Trophoblast cell (in vitro differentiated cells and primary cell): ENCODE results near the gene MPC1.
"Not testable (repeated sequence)": the region's sequence is repeated elsewhere in the genome, so short reads cannot be mapped to it uniquely, and the experiment has no call there.

ENCODE experiments used
- DNase-seq, 2 donors: peaks; one replicate each; pipeline ENCODE4 v3.0.0-alpha.2; 2016
- H2AFZ ChIP-seq: 2 replicates; pipeline ENCODE4 v1.6.1; 2013; ENCODE audit warnings: low read length, moderate library complexity, mild to moderate bottlenecking; ENCODE audit not compliant: insufficient read depth, poor library complexity
- H2AK5ac ChIP-seq: 2 replicates; pipeline ENCODE4 v1.6.1; 2013; ENCODE audit warnings: mild to moderate bottlenecking, low read length
- H2BK120ac ChIP-seq: 2 replicates; pipeline ENCODE4 v1.6.1; 2013; ENCODE audit warnings: low read length, mild to moderate bottlenecking, moderate library complexity; ENCODE audit not compliant: insufficient read depth, poor library complexity
- H2BK12ac ChIP-seq: 2 replicates; pipeline ENCODE4 v1.6.1; 2013; ENCODE audit warnings: mild to moderate bottlenecking, low read length, moderate library complexity
- H2BK5ac ChIP-seq: 2 replicates; pipeline ENCODE4 v1.6.1; 2013; ENCODE audit warnings: low read length, low read depth, moderate library complexity, mild to moderate bottlenecking; ENCODE audit not compliant: poor library complexity
- H3K14ac ChIP-seq: 2 replicates; pipeline ENCODE4 v1.6.1; 2013; ENCODE audit warnings: mild to moderate bottlenecking, low read length
- H3K18ac ChIP-seq: 2 replicates; pipeline ENCODE4 v1.6.1; 2013; ENCODE audit warnings: mild to moderate bottlenecking, low read length
- H3K23ac ChIP-seq: 2 replicates; pipeline ENCODE4 v1.6.1; 2013; ENCODE audit warnings: low read length
- H3K27ac ChIP-seq: 2 replicates; pipeline ENCODE4 v1.5.1; 2013; ENCODE audit warnings: low read depth, mild to moderate bottlenecking, inconsistent platforms, low read length, moderate library complexity
- H3K27me3 ChIP-seq: 2 replicates; pipeline ENCODE4 v1.6.1; 2013; ENCODE audit warnings: inconsistent platforms, mild to moderate bottlenecking, low read length, moderate library complexity; ENCODE audit not compliant: insufficient read depth
- H3K36me3 ChIP-seq, 2 experiments: 1 replicate in 1 of 2; 2 replicates in 1 of 2; pipeline ENCODE4 v1.6.1; 2013; ENCODE audit warnings: low read length in 2 of 2, mild to moderate bottlenecking in 2 of 2, moderate library complexity in 1 of 2; ENCODE audit not compliant: insufficient read depth in 2 of 2, control insufficient read depth in 1 of 2
- H3K4ac ChIP-seq: 2 replicates; pipeline ENCODE4 v1.6.1; 2013; ENCODE audit warnings: low read depth, mild to moderate bottlenecking, low read length, moderate library complexity
- H3K4me1 ChIP-seq, 2 experiments: 1 replicate in 1 of 2; 2 replicates in 1 of 2; pipeline ENCODE4 v1.6.1; 2013; ENCODE audit warnings: low read length in 2 of 2, mild to moderate bottlenecking in 2 of 2, moderate library complexity in 1 of 2; ENCODE audit not compliant: insufficient read depth in 2 of 2, control insufficient read depth in 1 of 2
- H3K4me2 ChIP-seq: 2 replicates; pipeline ENCODE4 v1.6.1; 2013; ENCODE audit warnings: inconsistent platforms, mild to moderate bottlenecking, low read length, moderate library complexity
- H3K4me3 ChIP-seq: 2 replicates; pipeline ENCODE4 v1.5.1; 2013; ENCODE audit warnings: mild to moderate bottlenecking, low read depth, low read length, inconsistent platforms
- H3K79me1 ChIP-seq: one replicate; pipeline ENCODE4 v1.6.1; 2013; ENCODE audit warnings: low read length
- H3K79me2 ChIP-seq: 2 replicates; pipeline ENCODE4 v1.6.1; 2013; ENCODE audit warnings: low read length, mild to moderate bottlenecking; ENCODE audit not compliant: control insufficient read depth, insufficient read depth, poor library complexity
- H3K9ac ChIP-seq: 2 replicates; pipeline ENCODE4 v1.6.1; 2013; ENCODE audit warnings: mild to moderate bottlenecking, low read length
- H3K9me3 ChIP-seq: 2 replicates; pipeline ENCODE4 v1.6.1; 2013; ENCODE audit warnings: low read depth, mild to moderate bottlenecking, control low read depth, inconsistent platforms, low read length; ENCODE audit not compliant: insufficient read depth
- H4K12ac ChIP-seq: 2 replicates; pipeline ENCODE4 v1.6.1; 2013; ENCODE audit warnings: low read depth, mild to moderate bottlenecking, low read length, moderate library complexity
- H4K8ac ChIP-seq: 2 replicates; pipeline ENCODE4 v1.6.1; 2013; ENCODE audit warnings: low read depth, mild to moderate bottlenecking, low read length, moderate library complexity
- H4K91ac ChIP-seq: one replicate; pipeline ENCODE4 v1.6.1; 2013; ENCODE audit warnings: low read depth, mild to moderate bottlenecking, low read length, moderate library complexity
- WGBS: extraction: QIAGEN DNeasy Blood & Tissue Kit; methylation state at CpG from one replicate; pipeline ENCODE4 v1.1.7; 2013; ENCODE audit warnings: missing lambda C conversion rate; ENCODE audit not compliant: insufficient read length, insufficient coverage; ENCODE audit errors: extremely low coverage; 5-methylcytosine and 5-hydroxymethylcytosine counted together

MPC1 gene

DNA sequence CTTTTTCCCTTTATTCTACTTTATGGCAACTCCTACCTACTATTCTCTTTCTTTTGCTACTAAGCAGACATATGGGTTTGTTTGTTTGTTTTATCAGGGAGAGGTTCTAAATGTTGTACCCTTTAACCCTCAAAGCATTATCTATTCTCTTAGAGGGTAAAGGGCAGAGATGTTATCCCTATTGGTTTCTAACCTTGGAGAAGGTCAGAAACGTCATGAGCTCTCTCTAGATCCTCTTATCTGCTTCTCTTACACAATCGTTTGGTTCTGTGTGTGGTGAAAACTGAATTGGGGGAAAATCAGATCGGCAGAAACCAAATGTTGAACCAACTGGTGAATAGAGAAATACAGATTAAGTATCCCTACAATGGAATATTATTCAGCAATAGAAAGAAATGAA, 6.4 kb upstream of the MPC1 start:
- Histone ChIP-seq H2BK120ac (no peak overlapping the region), H3K36me3 (no peaks in the 10 kb centered on the region), H3K4me1 (peaks cover 0 to 3% of the 10 kb centered on the region in 2 experiments), H4K8ac (no peak overlapping the region), H2AK5ac (no peak overlapping the region), H3K9ac (no peak overlapping the region), H2AFZ (no peak overlapping the region), H3K18ac (no peak overlapping the region), H3K27me3 (peaks cover 2% of the 10 kb centered on the region), H4K12ac (no peak overlapping the region), H3K79me1 (no peaks in the 10 kb centered on the region), H3K79me2 (no peaks in the 10 kb centered on the region), H3K4me3 (no peak overlapping the region), H3K14ac (no peak overlapping the region), H3K4ac (no peak overlapping the region), H3K4me2 (no peak overlapping the region), H3K27ac (no peak overlapping the region), H3K23ac (no peak overlapping the region), H2BK12ac (no peak overlapping the region), H2BK5ac (no peak overlapping the region), H3K9me3 (no peaks in the 10 kb centered on the region), H4K91ac (no peak overlapping the region)
- DNase-seq = no peak
- no CpG with 5 or more reads among the region's 3 CpGs for WGBS

DNA sequence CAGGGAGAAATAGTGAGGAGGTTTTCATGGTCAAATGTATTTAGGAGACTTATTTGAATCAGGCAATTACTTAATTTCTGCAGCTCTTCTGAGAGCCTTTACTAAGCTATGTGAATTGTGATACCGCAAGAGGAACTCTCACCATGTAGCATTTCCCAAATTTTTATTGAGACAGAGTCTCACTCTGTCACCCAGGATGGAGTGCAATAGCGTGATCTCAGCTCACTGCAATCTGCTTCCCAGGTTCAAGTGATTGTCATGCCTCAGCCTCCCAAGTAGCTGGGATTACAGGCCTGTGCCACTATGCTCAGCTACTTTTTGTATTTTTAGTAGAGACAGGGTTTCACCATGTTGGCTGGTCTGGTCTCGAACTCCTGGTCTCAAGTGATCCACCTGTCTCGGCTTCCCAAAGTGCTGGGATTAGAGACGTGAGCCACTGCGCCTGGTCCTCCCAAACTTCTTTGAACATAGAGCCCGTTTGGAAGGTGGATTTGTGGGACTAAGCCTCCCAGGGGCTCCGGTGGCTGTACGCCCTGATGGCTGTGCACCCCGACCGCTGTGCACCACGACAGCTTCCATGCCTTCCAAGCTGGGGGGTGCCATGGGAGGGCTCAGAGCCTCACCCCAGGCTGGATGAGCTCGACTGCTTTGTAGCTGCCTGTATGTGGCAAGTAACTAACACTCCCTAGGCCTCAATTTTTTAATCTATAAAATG, 5.7 kb upstream of the MPC1 start:
- DNase-seq = peak in 1 of 2 donors; percentile 25
- H3K79me2 ChIP-seq = no peaks in the 10 kb centered on the region
- no peak overlapping the region for H2BK12ac ChIP-seq
- H2BK120ac ChIP-seq = no peak overlapping the region
- no peak overlapping the region for H3K23ac ChIP-seq
- no peak overlapping the region for H3K4ac ChIP-seq
- H4K91ac ChIP-seq = no peak overlapping the region
- H3K4me2 ChIP-seq = no peak overlapping the region
- no peaks in the 10 kb centered on the region for H3K9me3 ChIP-seq
- H3K18ac ChIP-seq = no peak overlapping the region
- no CpG with 5 or more reads among the region's 13 CpGs for WGBS
- H3K36me3 ChIP-seq = no peaks in the 10 kb centered on the region
- peaks cover 2% of the 10 kb centered on the region for H3K79me1 ChIP-seq
- no peak overlapping the region for H2BK5ac ChIP-seq
- no peak overlapping the region for H2AK5ac ChIP-seq
- no peak overlapping the region for H4K12ac ChIP-seq
- no peak overlapping the region for H2AFZ ChIP-seq
- peaks cover 0 to 3% of the 10 kb centered on the region in 2 experiments for H3K4me1 ChIP-seq
- no peak overlapping the region for H3K14ac ChIP-seq
- H3K27me3 ChIP-seq = no peaks in the 10 kb centered on the region
- no peak overlapping the region for H3K27ac ChIP-seq
- H3K9ac ChIP-seq = no peak overlapping the region
- no peak overlapping the region for H4K8ac ChIP-seq
- no peak overlapping the region for H3K4me3 ChIP-seq

DNA sequence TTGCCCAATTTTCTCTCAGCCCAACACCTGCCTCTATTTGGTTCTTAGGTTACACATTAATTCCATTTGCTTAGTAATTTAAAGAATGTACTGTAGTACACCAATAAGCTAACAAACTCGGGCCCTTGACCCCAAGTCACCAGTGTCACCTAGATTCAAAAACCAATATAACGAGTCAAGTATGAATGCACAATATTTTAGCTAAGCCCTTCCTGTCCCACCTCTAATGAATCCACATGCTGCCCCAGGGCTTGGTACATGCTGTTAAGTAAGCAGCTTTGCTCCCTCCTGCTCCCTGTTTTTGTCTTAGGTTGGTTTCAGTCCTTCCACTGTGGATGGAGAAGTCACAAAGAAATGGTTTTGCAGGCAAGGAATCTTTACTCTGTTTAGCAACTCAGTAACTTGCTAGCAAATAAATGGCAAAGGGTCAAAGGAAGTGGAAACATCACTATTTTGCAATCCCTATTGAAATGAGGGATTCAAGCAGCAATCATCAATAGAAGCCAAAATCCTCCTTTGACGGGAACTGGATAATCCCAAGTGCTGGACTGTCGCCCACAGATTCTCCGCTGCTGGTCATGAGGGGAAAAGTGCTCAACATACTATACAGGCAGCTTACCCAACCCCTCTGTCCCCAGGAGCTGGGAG, 5.0 kb upstream of the MPC1 start:
- peaks cover 2% of the 10 kb centered on the region for H3K79me1 ChIP-seq
- H3K36me3 ChIP-seq = no peaks in the 10 kb centered on the region
- no peak overlapping the region for H3K9ac ChIP-seq
- H4K91ac ChIP-seq = no peak overlapping the region
- H3K4me3 ChIP-seq = no peak overlapping the region
- H2BK120ac ChIP-seq = no peak overlapping the region
- H4K8ac ChIP-seq = no peak overlapping the region
- no peak overlapping the region for H4K12ac ChIP-seq
- peaks cover 0 to 3% of the 10 kb centered on the region in 2 experiments for H3K4me1 ChIP-seq
- H3K9me3 ChIP-seq = no peaks in the 10 kb centered on the region
- H3K4me2 ChIP-seq = no peak overlapping the region
- H3K27me3 ChIP-seq = no peaks in the 10 kb centered on the region
- WGBS = no CpG with 5 or more reads among the region's 5 CpGs
- H2BK12ac ChIP-seq = no peak overlapping the region
- no peak overlapping the region for H3K14ac ChIP-seq
- no peak overlapping the region for H2AFZ ChIP-seq
- H2AK5ac ChIP-seq = no peak overlapping the region
- H3K4ac ChIP-seq = no peak overlapping the region
- H3K23ac ChIP-seq = no peak overlapping the region
- no peak overlapping the region for H3K18ac ChIP-seq
- H3K79me2 ChIP-seq = no peaks in the 10 kb centered on the region
- H2BK5ac ChIP-seq = no peak overlapping the region
- DNase-seq = no peak
- H3K27ac ChIP-seq = no peak overlapping the region

DNA sequence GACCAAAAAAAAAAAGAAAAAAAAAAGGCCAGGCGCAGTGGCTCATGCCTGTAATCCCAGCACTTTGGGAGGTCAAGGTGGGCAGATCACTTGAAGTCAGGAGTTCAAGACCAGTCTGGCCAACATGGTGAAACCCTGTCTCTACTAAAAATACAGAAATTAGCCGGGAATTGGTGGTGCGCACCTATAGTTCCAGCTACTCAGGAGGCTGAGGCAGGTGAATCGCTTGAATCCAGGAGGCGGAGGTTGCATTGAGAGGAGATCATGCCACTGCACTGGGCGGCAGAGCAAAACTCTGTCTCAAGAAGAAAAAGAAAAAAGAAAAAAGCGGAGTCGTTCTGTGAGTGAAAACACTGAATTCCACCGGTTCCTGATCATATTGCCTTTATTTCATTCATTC, 4.4 kb upstream of the MPC1 start:
- not testable (repeated sequence) for H3K79me2 ChIP-seq, H3K14ac ChIP-seq, H3K4ac ChIP-seq, H4K91ac ChIP-seq, H3K27me3 ChIP-seq, H3K27ac ChIP-seq, H3K18ac ChIP-seq, H3K36me3 ChIP-seq, H3K4me3 ChIP-seq, H2BK12ac ChIP-seq, H2BK120ac ChIP-seq, H3K4me2 ChIP-seq, H3K23ac ChIP-seq, H3K9ac ChIP-seq, H2AK5ac ChIP-seq, H4K8ac ChIP-seq, H3K9me3 ChIP-seq, H2BK5ac ChIP-seq, H2AFZ ChIP-seq, DNase-seq, H3K4me1 ChIP-seq, H3K79me1 ChIP-seq, H4K12ac ChIP-seq
- WGBS = no CpG with 5 or more reads among the region's 9 CpGs
